ENCODE measurements around the gene MIEF1.

MIEF1 gene

GRCh38 chr22:39466228-39467006, 35.7 kb upstream of the MIEF1 start:
- DNase-seq (ENCODE audit: low read depth), result no peak
- TF ChIP-seq, protein P1, sequence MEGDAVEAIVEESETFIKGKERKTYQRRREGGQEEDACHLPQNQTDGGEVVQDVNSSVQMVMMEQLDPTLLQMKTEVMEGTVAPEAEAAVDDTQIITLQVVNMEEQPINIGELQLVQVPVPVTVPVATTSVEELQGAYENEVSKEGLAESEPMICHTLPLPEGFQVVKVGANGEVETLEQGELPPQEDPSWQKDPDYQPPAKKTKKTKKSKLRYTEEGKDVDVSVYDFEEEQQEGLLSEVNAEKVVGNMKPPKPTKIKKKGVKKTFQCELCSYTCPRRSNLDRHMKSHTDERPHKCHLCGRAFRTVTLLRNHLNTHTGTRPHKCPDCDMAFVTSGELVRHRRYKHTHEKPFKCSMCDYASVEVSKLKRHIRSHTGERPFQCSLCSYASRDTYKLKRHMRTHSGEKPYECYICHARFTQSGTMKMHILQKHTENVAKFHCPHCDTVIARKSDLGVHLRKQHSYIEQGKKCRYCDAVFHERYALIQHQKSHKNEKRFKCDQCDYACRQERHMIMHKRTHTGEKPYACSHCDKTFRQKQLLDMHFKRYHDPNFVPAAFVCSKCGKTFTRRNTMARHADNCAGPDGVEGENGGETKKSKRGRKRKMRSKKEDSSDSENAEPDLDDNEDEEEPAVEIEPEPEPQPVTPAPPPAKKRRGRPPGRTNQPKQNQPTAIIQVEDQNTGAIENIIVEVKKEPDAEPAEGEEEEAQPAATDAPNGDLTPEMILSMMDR (IDR thresholded peaks at IDR 0.05; ENCODE audit: low read length, missing control alignments), result no peak

DNA sequence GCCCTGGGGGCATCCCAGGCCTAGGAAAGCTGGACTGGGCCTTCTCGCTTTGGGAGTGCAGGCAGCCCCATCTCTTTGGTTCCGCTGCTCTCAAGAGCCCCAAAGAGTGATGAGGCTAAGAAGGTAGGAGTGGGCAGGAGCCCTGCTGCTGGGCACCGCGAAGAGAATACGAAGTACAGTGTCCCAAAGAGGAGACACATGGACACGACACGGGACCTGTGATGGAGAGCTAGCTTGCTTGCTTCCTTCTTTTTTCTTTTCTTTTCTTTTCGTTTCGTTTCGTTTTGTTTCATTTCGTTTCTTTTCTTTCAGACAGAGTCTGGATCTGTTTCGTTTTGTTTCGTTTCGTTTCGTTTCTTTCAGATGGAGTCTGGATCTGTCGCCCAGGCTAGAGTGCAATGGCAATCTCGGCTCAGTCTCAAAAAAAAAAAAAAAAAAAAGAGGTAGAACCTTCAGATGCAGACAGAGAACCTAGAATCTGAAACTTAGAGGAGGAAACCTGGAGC, 34.6 kb upstream of the MIEF1 start:
- TF ChIP-seq, protein P1 (IDR thresholded peaks at IDR 0.05; ENCODE audit: low read length, missing control alignments), result no peak
- no peak for DNase-seq (ENCODE audit: low read depth)
- H3K4me3 ChIP-seq (replicated peaks; ENCODE audit: low read depth, low read length), result no peak overlapping the region

More at GRCh38 chr22:39466228-39467006, 35.7 kb upstream of the MIEF1 start:
- H3K4me3 ChIP-seq (replicated peaks; ENCODE audit: low read depth, low read length), result no peak overlapping the region

- DNase-seq (ENCODE audit: low read depth), result no peak
- H3K4me3 ChIP-seq (replicated peaks; ENCODE audit: low read depth, low read length), result no peak overlapping the region
- TF ChIP-seq, protein P1 (IDR thresholded peaks at IDR 0.05; ENCODE audit: low read length, missing control alignments), result no peak
These were observed 33.4 kb upstream of the MIEF1 start for GRCh38 chr22:39468487-39469325.

DNA sequence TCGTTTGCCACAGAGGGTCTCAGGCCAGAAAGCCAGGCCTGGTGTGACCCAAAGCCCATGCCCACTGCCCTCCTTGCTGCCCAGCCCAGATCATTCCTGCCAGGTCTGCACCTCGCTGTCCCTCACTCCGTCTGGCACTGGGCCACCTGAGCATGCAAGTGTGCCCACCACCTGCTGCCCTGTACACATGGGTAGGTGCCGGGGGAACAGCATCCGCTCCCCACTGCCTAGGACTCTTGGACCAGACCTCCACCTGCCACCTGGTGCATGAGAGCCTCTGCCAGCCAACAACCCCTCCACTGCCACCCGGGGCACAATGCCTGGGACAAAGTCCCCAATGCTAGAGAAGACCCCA, 32.8 kb upstream of the MIEF1 start:
- no peak for DNase-seq (ENCODE audit: low read depth)
- no peak overlapping the region for H3K4me3 ChIP-seq (replicated peaks; ENCODE audit: low read depth, low read length)
- TF ChIP-seq, protein P1 (IDR thresholded peaks at IDR 0.05; ENCODE audit: low read length, missing control alignments), result no peak

GRCh38 chr22:39469681-39470450, 32.2 kb upstream of the MIEF1 start:
- no peak for DNase-seq (ENCODE audit: low read depth)
- TF ChIP-seq, protein P1 (IDR thresholded peaks at IDR 0.05; ENCODE audit: low read length, missing control alignments), result no peak
- H3K4me3 ChIP-seq (replicated peaks; ENCODE audit: low read depth, low read length), result no peak overlapping the region

DNA sequence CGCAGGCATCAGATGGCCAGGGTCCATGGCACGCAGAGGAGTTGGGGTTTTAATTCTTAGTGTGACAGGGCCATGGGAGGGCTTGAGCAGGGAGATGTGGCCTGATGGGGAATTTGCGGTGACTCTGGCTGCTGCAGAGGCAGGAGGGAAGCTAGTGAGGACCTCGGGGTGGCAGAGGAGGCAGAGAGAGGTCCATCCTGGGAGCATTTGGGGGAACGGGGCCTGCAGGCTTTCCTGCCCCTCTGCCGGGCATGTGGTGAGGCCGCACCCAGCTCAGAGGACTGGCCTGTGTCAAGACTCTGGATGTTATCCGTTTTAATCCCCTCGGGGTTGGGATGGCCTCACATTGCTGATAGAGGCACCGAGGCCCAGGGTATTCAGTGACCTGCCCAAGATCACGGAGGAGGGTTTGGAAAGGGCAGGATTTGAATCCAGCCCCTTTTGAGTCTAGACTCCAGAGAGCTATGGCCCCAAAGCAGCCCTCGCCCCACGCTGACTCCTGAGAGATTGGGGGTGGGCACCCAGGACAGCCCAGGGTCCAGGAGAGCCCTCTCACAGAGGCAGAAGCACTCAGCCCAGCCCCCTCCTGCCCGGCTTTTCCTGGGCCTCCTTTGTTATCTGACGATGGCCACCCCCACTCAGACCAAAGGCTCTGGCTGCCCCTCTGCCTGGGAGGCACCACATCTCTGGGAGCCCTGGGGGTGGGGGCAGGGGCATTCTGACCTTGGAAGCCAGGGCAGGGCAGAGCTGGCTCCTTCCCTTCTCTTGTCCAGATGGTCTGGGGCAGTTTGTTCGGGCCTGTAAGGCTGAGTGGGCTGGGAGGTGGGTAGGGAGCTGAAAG, 31.4 kb upstream of the MIEF1 start:
- no peak overlapping the region for H3K4me3 ChIP-seq (replicated peaks; ENCODE audit: low read depth, low read length)
- DNase-seq (ENCODE audit: low read depth), result no peak
- TF ChIP-seq, protein P1 (IDR thresholded peaks at IDR 0.05; ENCODE audit: low read length, missing control alignments), result no peak
